Heart right ventricle (tissue), 16 donors: ENCODE measurements around the gene GNG10. TPM values are rescaled to one million over a fixed set of nuclear protein-coding genes. Genes with fewer than 3 reads are reported as not detected.
"Not testable (repeated sequence)": the region's sequence is repeated elsewhere in the genome, so short reads cannot be mapped to it uniquely, and the experiment has no call there.

Source experiments
- ATAC-seq, 8 donors: fragments of 200-7000 bp; cut with Tn5 transposase; one replicate each; pipeline ENCODE4 v1.9.1; 2020; ENCODE audit warnings: mild to moderate bottlenecking in 8 of 8, moderate library complexity in 8 of 8, moderate number of reproducible peaks in 1 of 8
- DNase-seq, 2 donors: peaks; one replicate each; pipeline ENCODE4 v3.0.0-alpha.2; 2020
- H3K27ac ChIP-seq, 10 donors: fragments of 200-600 bp; sonication (generic) in 2 of 10; one replicate each; pipeline versions ENCODE4 v1.5.0 to v1.8.0; 2020 to 2022; ENCODE audit warnings: mild to moderate bottlenecking in 3 of 10
- H3K27me3 ChIP-seq, 7 donors: fragments of 200-600 bp; one replicate each; pipeline ENCODE4 v1.8.0; 2021 to 2022; ENCODE audit warnings: mild to moderate bottlenecking in 2 of 7
- H3K36me3 ChIP-seq, 9 donors: fragments of 200-600 bp; sonication (generic) in 1 of 9; one replicate each; pipeline versions ENCODE4 v1.5.0 to v1.8.0; 2020 to 2022; ENCODE audit warnings: mild to moderate bottlenecking in 2 of 9
- H3K4me1 ChIP-seq, 9 donors: fragments of 200-600 bp; sonication (generic) in 1 of 9; one replicate each; pipeline versions ENCODE4 v1.5.0 to v1.8.0; 2020 to 2022; ENCODE audit warnings: mild to moderate bottlenecking in 4 of 9
- H3K4me3 ChIP-seq, 10 donors: fragments of 200-600 bp; sonication (generic) in 2 of 10; one replicate each; pipeline versions ENCODE4 v1.5.0 to v1.8.0; 2020 to 2022; ENCODE audit warnings: mild to moderate bottlenecking in 7 of 10, moderate library complexity in 2 of 10
- H3K9me3 ChIP-seq, 11 donors: fragments of 200-600 bp in 10 of 11; sonication (generic) in 2 of 11; one replicate each; pipeline versions ENCODE4 v1.5.0 to v1.8.0; 2013 to 2022; ENCODE audit warnings: mild to moderate bottlenecking in 2 of 11, control low read depth in 1 of 11, moderate library complexity in 1 of 11
- CTCF ChIP-seq, 9 donors: fragments of 200-600 bp; sonication (generic) in 2 of 9; IDR thresholded peaks; one replicate each; pipeline versions ENCODE4 v1.5.0 to v1.8.0; 2021 to 2022; ENCODE audit warnings: antibody characterized with exemption in 9 of 9, mild to moderate bottlenecking in 5 of 9, moderate library complexity in 1 of 9
- WGBS, 2 donors: extraction: QIAGEN DNeasy Blood & Tissue Kit; methylation state at CpG; one replicate each; pipeline ENCODE4 v1.1.7; 2013; ENCODE audit warnings: inconsistent platforms in 1 of 2; 5-methylcytosine and 5-hydroxymethylcytosine counted together
- intact Hi-C, 10 donors: fragments of 100-400 bp; cut with DNase I; formaldehyde crosslinking; loops; one replicate each; pipeline versions ENCODE4 v1.11.1 to v1.14.2; 2022
- polyA plus RNA-seq, 2 donors: library from polyadenylated mRNA; stranded (reverse); fragments of 200-250 nt; gene quantifications; one replicate each; pipeline ENCODE4 v1.2.3, GENCODE V29; 2013
- total RNA-seq, 10 donors: library from RNA; stranded (reverse); fragmentation: NEBNext Ultra II Directional in 3 of 10; extraction: Animal tissue kit (Norgen Biotek cat#: 25700) in 3 of 10; gene quantifications; one replicate each; pipeline versions ENCODE4 v1.2.1 to v1.2.4, GENCODE V29; 2021 to 2023
- donor health status: Arrhythmogenic right ventricular cardiomyopathy.
- donor health status: ischemic (EF 13 %, LVEDD 7.1; RV severe dilation, severe dysfunction).
- donor health status: healthy with polysubstance abuse.
- donor health status: DM: no; HTN: yes; CAD: no.
- donor health status: DM: no; HTN: no; CAD: no.
- donor health status: ischemic (EF 25% LVEDD 6.9; RV normal size, moderate dysfunction).
- donor health status: ischemic (EF 25% LVEDD 5.7; RV mildly dilated, moderate dysfunction).
- donor health status: healthy.
- donor health status: DM: yes; HTN: yes; CAD: no.
- donor health status: Ischemic cardiomyopathy.
- donor health status: ischemic (EF 35%, LVEDD 5.7; RV mildly dilated, moderate dysfunction).
- donor health status: nonischemic (EF 11% LVEDD 7.7; RV severe dilation, severe dysfunction).
- donor health status: DM: yes; HTN: yes; CAD: no.
- donor health status: PGD.
- donor health status: ischemic (EF 29% LVEDD 5.4; RV normal size, mild dysfunction).
- donor health status: nonischemic (EF 23%, LVEDD 6.1; RV moderate dilation, normal function).

The GNG10 gene
- total and polyA plus RNA-seq, 12 donors = 24.5 to 34.3 (median 26.3) TPM

- Histone ChIP-seq H3K36me3 (peaks cover 0 to 30% (median 0%) of the 10 kb centered on the region in 9 donors), H3K4me1 (peaks cover 0 to 28% (median 16%) of the 10 kb centered on the region in 9 donors), H3K27me3 (no peaks in the 10 kb centered on the region), H3K4me3 (peak overlapping the region; percentile 69 to 95 (median 78)), H3K27ac (peak overlapping the region; percentile 49 to 95 (median 80)), H3K9me3 (no peaks in the 10 kb centered on the region)
- no peak for TF ChIP-seq CTCF (IDR thresholded peaks at IDR 0.05)
- 1% methylated on average over 46 to 57 of the region's 57 CpGs for WGBS, 2 donors
- ATAC-seq (peak; percentile 61 to 79 (median 73)), DNase-seq (peak; percentile 25 to 40)
- intact Hi-C loops = loop anchor here in 2 of 10 donors (2.0 kb wide), 1 partner anchor 63 kb away; the partner anchor contains the start of gene PTGR1 (in 2 of the 2)
Measured at GRCh38 chr9:111661802-111662521, 557 bp downstream of the GNG10 start.

GRCh38 chr9:111662576-111663300 is 1.3 kb downstream of the GNG10 start:
- DNase-seq (no peak), ATAC-seq (peak in 5 of 8 donors; percentile 3 to 37 (median 18))
- intact Hi-C loops = no loop called here
- Histone ChIP-seq H3K9me3 (no peaks in the 10 kb centered on the region), H3K4me3 (peak overlapping the region in 9 of 10 donors; percentile 74 to 95 (median 78)), H3K27me3 (no peaks in the 10 kb centered on the region), H3K27ac (peak overlapping the region in 8 of 10 donors; percentile 72 to 95 (median 84)), H3K4me1 (peaks cover 0 to 28% (median 16%) of the 10 kb centered on the region in 9 donors), H3K36me3 (peaks cover 0 to 38% (median 0%) of the 10 kb centered on the region in 9 donors)
- 30 to 32% methylated on average over 7 of the region's 7 CpGs for WGBS, 2 donors
- no peak for TF ChIP-seq CTCF (IDR thresholded peaks at IDR 0.05)

- no peak for TF ChIP-seq CTCF (IDR thresholded peaks at IDR 0.05)
- no peaks in the 10 kb centered on the region for H3K9me3 ChIP-seq
- 78 to 85% methylated on average over 5 of the region's 5 CpGs for WGBS, 2 donors
- H3K36me3 ChIP-seq = peaks cover 0 to 44% (median 0%) of the 10 kb centered on the region in 9 donors
- ATAC-seq = no peak
- H3K4me3 ChIP-seq = peak overlapping the region in 1 of 10 donors; percentile 86
- H3K27me3 ChIP-seq = no peaks in the 10 kb centered on the region
- peaks cover 0 to 28% (median 16%) of the 10 kb centered on the region in 9 donors for H3K4me1 ChIP-seq
- intact Hi-C loops = no loop called here
- H3K27ac ChIP-seq = peak overlapping the region in 4 of 10 donors; percentile 25 to 95 (median 87)
- no peak for DNase-seq
Measured at GRCh38 chr9:111663301-111663823, 2.0 kb downstream of the GNG10 start.

- intact Hi-C loops = no loop called here
Measured at GRCh38 chr9:111668026-111668573, 6.7 kb downstream of the GNG10 start.

GRCh38 chr9:111668601-111669000 is 7.2 kb downstream of the GNG10 start:
- H3K36me3 ChIP-seq = peaks cover 0 to 82% (median 15%) of the 10 kb centered on the region in 9 donors
- H3K9me3 ChIP-seq, DNase-seq, H3K27ac ChIP-seq, intact Hi-C loops, H3K4me3 ChIP-seq, H3K27me3 ChIP-seq, ATAC-seq: not testable (repeated sequence)
- WGBS, 2 donors = 93 to 94% methylated on average over 11 of the region's 11 CpGs
- H3K4me1 ChIP-seq = peaks cover 0 to 12% (median 0%) of the 10 kb centered on the region in 9 donors

More at GRCh38 chr9:111668026-111668573, 6.7 kb downstream of the GNG10 start:
- H3K4me3 ChIP-seq = no peak overlapping the region
- no peak for ATAC-seq
- H3K27me3 ChIP-seq = no peaks in the 10 kb centered on the region
- no peak for DNase-seq
- H3K36me3 ChIP-seq = peaks cover 0 to 77% (median 15%) of the 10 kb centered on the region in 9 donors
- H3K9me3 ChIP-seq = no peaks in the 10 kb centered on the region
- no peak overlapping the region for H3K27ac ChIP-seq
- no peak for TF ChIP-seq CTCF (IDR thresholded peaks at IDR 0.05)
- WGBS, 2 donors = 83 to 94% methylated on average over 1 of the region's 1 CpG
- H3K4me1 ChIP-seq = peaks cover 0 to 17% (median 4%) of the 10 kb centered on the region in 9 donors
